HS-5 (cell line): Measurements from ENCODE around the gene PLA2G2A.

Experiments used
- DNase-seq: peaks from one replicate; pipeline ENCODE4 v3.0.0-alpha.2; 2012; ENCODE audit warnings: low read depth

The PLA2G2A gene

DNA sequence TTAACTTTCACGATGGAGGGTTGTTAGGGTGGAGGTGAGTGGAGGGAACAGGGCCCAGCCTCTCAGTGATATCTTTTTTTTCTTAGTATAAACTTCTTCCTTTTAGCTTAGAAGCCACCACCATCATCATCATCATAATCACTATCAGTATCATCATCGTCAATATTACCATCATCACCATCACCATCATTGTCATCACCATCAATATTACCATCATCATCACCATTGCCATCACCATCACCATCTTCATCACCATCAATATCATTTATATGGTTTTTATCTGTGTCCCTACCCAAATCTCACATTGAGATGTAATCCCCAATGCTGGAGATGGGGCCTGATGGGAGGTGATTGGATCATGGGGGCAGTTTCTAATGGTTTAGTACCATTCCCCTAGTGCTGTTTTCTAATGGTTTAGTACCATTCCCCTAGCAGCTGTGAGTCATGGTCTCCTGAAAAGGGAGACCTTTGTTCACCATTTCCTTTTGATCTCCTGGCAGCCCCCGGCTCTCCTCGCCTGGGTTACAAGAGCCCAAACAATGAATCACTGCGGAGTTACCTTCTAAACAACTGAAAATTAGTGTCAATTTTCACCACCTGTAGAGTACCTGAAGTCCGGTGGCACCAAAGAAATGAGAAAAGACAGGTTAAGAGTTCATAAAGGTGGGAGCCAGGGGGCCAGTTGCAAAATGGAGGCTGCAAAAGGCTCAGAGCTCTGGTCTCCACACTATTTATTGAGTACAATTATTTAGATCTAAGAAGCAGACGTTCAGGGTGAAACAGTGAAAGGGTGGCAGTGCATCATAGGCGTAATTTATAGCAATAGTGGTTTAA is 52.9 kb downstream of the PLA2G2A start:
- DNase-seq = no peak
